K562 treated with DMSO at 1 percent for 24 hours (cell line): ENCODE measurements around the gene PCID2. TPM values are rescaled to one million over a fixed set of nuclear protein-coding genes. Genes with fewer than 3 reads are reported as not detected.

Experiments used
- total RNA-seq: library from RNA; unstranded; fragments of 300-600 nt; gene quantifications from 2 replicates; pipeline ENCODE4 v1.2.3, GENCODE V29; 2022; ENCODE audit warnings: low read depth; ENCODE audit not compliant: insufficient read depth

Gene PCID2
- total RNA-seq = 22.4 and 24.2 TPM in 2 replicates

GRCh38 chr13:113208421-113209335 lies at the start of gene PCID2:
Gene PCID2, minus strand, starts transcription at chr13:113208669. Its CDS starts 35 bp downstream, at chr13:113208634.

GRCh38 chr13:113209336-113209758 lies 878 bp upstream of the PCID2 start, which contains the start of gene CUL4A:
Gene CUL4A, plus strand, starts transcription at chr13:113209613. Its CDS starts 15 bp downstream, at chr13:113209628.

GRCh38 chr13:113157929-113158747 lies 50.3 kb downstream of the PCID2 start, which contains the start of gene PROZ:
Gene PROZ, plus strand, starts transcription at chr13:113158648. Its CDS starts 13 bp downstream, at chr13:113158661.

Other genes starting within 250 kb of the PCID2 start
- gene MCF2L, start 239.5 kb downstream of the PCID2 start, total RNA-seq = 0.20 TPM in 1 of 2 replicates, not detected in the other
- gene F7, start 102.9 kb downstream of the PCID2 start, total RNA-seq = not detected in 2 replicates
- 0.76 TPM in 1 of 2 replicates, not detected in the other for gene F10, start 85.9 kb downstream of the PCID2 start, total RNA-seq
- 0.19 TPM in 1 of 2 replicates, not detected in the other for gene PROZ, start 50.0 kb downstream of the PCID2 start, total RNA-seq
- gene CUL4A, start 944 bp upstream of the PCID2 start, total RNA-seq = 33.5 and 35.3 TPM in 2 replicates
- 56.9 and 65.3 TPM in 2 replicates for gene LAMP1, start 88.6 kb upstream of the PCID2 start, total RNA-seq
- 13.2 and 13.3 TPM in 2 replicates for gene GRTP1, start 155.5 kb upstream of the PCID2 start, total RNA-seq
- 1.1 and 1.4 TPM in 2 replicates for gene ADPRHL1, start 244.8 kb upstream of the PCID2 start, total RNA-seq